Endothelial cell of coronary artery (primary cell): ENCODE measurements around the gene EIF5A. TPM values are rescaled to one million over a fixed set of nuclear protein-coding genes. Genes with fewer than 3 reads are reported as not detected.

Experiments used
- total RNA-seq: library from RNA; depleted of rRNA; stranded (reverse); fragments of >200 nt; gene quantifications from 2 replicates; pipeline ENCODE4 v1.2.3, GENCODE V29; 2014

EIF5A gene
- 734 and 935 TPM in 2 replicates for total RNA-seq

GRCh38 chr17:7306911-7307685, at the start of gene EIF5A:
Gene EIF5A (plus strand): TSS chr17:7307628. CDS start chr17:7309636, 2,008 bp downstream.

DNA sequence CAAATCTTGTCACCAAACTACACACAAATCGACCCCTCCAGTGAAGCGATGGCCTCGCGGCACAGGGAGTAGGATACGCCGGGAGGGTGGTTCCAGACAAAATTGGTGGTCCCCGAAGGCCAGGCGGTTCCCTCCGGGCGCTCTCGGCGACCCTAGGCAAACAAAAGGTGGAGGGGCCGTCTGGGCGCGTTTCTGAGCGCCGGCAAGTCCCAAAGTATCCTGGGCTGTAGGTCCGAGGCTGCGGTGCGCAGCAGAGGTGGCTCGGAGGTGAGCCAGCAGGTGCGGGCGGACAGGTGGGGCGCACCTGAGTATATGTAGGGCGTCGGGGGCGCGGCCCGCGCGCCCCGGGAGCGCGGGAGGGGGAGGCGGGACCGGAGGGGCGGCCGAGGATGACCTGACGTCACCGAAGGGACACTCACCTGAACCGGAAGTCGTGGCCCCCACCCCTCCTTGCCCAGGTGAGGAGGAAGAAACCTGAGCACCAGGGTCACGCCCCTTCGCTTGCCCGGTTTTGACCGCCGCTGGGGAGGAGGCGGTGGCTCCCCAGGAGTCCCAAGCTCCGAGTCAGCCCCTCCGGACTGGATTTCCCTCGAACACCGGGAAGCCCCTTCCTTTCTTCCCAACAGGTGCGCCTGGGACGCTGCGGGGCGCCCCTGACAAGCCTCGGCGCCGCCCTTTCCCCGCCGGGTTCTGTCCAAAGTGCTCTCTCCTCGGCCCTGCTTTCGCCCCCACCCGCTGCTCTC, 45.1 kb upstream of the EIF5A start, which contains the start of gene CLDN7:
CLDN7 (minus strand) TSS at position 287 of the 743 bp plus-strand sequence. CDS start 435 bp downstream, outside the sequence.

DNA sequence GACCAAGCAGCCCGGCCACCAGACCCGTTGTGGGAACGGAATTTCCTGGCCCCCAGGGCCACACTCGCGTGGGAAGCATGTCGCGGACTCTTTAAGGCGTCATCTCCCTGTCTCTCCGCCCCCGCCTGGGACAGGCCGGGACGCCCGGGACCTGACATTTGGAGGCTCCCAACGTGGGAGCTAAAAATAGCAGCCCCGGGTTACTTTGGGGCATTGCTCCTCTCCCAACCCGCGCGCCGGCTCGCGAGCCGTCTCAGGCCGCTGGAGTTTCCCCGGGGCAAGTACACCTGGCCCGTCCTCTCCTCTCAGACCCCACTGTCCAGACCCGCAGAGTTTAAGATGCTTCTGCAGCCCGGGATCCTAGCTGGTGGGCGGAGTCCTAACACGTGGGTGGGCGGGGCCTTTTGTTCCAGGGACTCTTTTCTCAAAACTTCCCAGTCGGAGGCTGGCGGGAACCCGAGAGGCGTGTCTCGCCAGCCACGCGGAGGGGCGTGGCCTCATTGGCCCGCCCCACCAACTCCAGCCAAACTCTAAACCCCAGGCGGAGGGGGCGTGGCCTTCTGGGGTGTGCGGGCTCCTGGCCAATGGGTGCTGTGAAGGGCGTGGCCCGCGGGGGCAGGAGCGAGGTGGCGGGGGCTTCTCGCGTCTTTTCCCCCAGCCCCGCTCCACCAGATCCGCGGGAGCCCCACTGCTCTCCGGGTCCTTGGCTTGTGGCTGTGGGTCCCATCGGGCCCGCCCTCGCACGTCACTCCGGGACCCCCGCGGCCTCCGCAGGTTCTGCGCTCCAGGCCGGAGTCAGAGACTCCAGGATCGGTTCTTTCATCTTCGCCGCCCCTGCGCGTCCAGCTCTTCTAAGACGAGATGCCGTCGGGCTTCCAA, 26.1 kb upstream of the EIF5A start, which contains the start of gene SLC2A4:
SLC2A4 (plus strand) TSS at position 645 of the 879 bp plus-strand sequence; CDS start at position 862, 217 bp downstream.

DNA sequence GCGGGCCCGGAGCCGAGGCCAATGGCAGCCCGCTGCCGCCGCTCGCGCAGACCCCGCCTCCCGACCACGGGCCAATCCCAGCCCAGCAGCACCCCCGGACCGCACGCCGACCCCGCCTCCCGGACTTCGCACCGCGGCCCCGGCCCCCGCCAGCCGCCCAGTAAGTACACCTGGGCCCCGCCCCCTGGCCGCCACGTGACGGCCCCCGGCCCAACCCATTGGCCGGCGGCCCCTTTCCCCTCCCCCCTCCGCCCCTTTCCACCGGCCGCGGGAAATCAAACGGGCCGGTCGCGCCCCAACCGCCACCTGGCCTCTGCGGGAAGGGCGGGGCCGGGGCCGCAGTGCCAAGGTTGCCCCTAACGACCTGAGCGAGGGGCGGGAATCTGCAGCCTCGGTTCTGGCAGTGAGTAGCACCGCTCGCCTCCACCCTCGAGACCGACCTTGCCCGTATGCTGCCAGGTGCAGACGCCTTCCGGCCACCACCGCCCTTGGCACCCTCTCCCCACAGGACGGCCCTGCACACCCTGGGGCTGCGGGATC, 12.7 kb upstream of the EIF5A start, which contains the start of gene YBX2:
YBX2 (minus strand) TSS at position 26 of the 540 bp plus-strand sequence. CDS start 139 bp downstream, outside the sequence.

DNA sequence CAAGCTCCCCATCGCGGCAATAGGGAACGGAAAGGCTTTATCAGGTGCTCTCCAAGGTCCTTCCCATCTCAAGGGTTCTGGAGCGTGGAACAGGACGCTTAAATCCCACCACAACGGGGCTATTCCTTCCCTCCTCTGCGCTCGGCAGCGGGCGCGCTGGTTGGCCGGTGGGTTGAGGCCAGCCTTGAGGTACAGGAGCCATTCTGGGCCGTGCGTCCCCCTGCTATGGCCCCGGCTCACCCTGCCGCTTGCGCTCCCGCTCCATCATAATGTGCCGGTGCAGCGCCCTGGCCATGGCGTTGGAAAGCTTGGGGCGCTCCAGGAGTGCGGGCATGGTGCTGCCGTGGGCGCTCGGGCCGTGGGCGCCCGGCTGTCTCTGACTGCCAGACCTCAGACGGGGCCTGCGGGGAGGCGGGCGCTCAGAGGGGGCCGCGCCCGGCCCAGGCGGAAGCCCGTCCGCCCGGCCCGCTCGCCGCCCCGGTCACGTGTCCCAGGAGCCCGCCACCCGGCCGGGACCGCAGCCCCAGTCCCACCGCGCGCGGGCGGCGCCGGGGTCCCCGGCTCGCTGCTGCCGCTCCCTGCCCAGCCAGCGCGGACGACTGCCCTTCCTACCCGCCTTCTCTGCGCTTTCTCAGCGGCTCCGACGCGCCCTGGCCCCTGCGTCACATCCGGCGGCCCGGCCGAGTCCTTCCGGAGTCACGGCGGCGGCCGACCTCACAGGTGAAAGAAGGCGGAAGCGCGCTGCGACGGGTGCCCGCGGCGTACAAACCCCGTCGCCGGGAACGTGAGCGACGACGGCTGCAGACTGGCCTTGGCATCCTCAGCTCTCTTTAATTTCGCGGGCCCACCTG, 7.5 kb downstream of the EIF5A start, which contains the start of gene GPS2:
GPS2 (minus strand) TSS at position 642 of the 851 bp plus-strand sequence; CDS start at position 334, 308 bp downstream.

DNA sequence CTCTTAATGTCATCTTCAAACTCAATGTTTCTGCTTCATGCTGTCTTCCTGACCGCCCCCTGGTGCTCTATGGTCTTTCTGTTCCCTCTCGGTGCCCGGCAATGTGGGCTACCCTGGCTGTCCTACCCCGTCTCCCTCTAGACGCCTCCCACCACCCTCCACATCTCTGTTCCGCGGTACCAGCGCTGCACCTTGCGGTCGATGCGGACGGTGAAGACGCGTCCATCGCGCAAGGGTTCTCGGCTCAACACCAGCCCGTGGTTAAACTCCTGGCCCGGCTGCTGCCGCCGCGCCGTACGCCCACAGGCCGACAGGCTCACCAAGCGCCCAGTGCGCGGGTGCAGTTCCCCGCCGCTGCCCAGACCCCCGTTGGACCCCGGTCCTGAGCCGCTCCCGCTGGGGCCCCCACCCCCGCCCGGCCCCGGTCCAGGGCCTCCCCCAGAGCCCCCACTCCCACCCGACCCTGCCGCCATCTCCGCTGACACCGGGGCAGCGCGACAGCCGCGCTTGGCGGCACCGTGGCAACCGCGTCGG, 21.5 kb downstream of the EIF5A start, which contains the start of gene NEURL4:
NEURL4 (minus strand) TSS at position 496 of the 534 bp plus-strand sequence; CDS start at position 473, 23 bp downstream.

DNA sequence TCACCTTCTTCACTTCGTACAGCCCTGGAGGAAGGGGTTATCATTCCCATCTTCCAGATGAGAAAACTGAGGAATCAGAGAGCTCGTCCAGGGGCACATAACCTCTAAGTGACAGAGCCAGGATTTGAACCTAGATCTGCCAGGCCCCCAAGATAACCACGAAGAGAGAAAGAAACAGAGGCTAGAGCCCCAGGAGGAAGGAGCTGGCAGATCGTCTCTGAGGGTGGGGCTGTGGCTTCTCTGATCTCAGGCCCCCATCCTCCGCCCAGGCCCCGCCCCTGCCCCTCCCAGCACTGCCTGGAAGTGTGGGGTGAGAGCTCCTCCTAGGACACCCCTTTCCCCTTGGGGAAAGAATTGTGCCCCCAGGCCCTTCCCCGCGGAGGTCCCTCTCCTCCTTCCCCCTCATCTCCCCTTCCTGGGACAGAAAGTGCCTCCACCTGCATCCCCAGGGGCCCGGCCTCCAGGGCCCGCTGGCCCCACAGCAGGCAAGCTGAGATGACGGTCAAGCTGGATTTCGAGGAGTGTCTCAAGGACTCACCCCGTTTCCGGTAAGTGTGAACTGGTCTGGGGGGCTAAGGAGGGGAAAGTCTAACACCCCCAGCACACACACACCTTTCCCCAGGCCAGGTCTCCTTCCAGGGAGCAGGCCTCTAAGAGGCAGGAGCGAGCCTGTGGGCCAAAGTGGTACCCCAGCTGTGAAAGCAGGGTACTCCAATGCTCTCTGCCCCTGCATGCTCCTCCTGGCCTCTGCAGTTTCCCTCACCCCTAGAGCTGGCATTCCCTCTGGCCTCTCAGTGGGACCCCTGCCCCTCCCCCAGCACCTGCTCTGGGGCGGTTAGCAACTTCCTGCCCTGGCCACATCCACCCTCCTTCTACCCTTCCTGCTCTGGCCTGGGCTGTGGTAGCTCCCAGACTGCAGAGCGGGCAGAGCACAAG, 29.1 kb downstream of the EIF5A start, which contains the start of gene ACAP1:
ACAP1 (plus strand) TSS at position 290 of the 936 bp plus-strand sequence; CDS start at position 496, 206 bp downstream.

DNA sequence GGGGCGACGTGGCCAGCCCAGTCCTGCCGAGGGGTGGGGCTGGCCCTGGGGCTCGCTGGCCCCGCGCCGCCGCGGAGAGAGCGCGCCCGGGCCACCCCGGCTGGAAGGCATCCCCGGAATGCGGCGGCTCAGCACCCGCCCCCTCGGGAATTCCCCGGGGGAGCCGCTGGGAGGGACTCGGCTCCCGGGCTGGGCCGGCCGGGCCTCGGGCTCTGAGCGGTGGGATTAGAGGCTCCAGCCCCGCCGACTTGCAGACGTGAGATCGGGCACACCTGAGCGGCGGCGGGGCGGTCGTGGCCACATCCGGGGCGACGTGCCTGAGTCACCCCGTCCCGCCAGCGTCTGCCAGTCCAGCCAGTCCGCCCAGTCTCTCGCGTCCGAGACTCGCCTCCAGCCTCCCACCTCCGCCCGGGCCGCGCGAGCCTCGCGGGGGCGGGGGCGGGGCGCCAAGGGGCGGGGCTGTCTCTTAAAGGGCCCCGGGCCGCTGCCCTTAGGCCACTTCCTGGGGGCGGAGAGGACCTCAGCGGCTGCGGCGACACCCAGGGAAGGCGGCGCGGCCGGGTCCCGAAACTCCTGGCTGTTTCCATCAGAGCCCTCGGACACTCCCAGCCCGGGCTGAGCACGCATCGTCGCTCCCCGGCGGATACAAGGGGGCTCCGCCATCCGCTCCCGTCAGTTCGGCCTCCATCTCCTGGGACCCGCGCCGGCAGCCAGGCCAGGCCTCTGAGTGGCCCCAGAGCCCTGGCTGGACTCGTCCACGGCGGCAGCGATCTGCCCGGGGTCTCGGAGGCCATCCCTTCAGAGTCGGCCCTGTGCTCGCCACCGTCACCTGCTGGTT, 44.5 kb downstream of the EIF5A start, which contains the start of gene KCTD11:
KCTD11 (plus strand) TSS at position 498 of the 838 bp plus-strand sequence.

GRCh38 chr17:7355053-7355452, 47.6 kb downstream of the EIF5A start, which contains the start of gene TMEM95:
Gene TMEM95 (plus strand): TSS chr17:7355156. CDS start chr17:7355205, 49 bp downstream.

Other genes starting within 250 kb of the EIF5A start
- 0.19 and 0.54 TPM in 2 replicates for gene CLEC10A, start 227.4 kb upstream of the EIF5A start, total RNA-seq
- not detected in 2 replicates for gene ASGR2, start 192.8 kb upstream of the EIF5A start, total RNA-seq
- gene ASGR1, start 128.3 kb upstream of the EIF5A start, total RNA-seq = 9.2 TPM in 2 replicates
- gene DLG4, start 87.8 kb upstream of the EIF5A start, total RNA-seq = 10.3 and 23.2 TPM in 2 replicates
- 192 and 322 TPM in 2 replicates for gene ACADVL, start 87.7 kb upstream of the EIF5A start, total RNA-seq
- 37.3 and 41.1 TPM in 2 replicates for gene DVL2, start 73.1 kb upstream of the EIF5A start, total RNA-seq
- 37.7 and 45.1 TPM in 2 replicates for gene PHF23, start 68.2 kb upstream of the EIF5A start, total RNA-seq
- gene GABARAP, start 65.2 kb upstream of the EIF5A start, total RNA-seq = 92.4 and 120 TPM in 2 replicates
- 19.3 and 39.2 TPM in 2 replicates for gene CTDNEP1, start 55.9 kb upstream of the EIF5A start, total RNA-seq
- gene ELP5, start 55.4 kb upstream of the EIF5A start, total RNA-seq = 30.2 and 31.5 TPM in 2 replicates
- gene CLDN7, start 45.1 kb upstream of the EIF5A start, total RNA-seq = 13.4 and 15.9 TPM in 2 replicates
- under 0.01 TPM in 2 replicates for gene SLC2A4, start 25.9 kb upstream of the EIF5A start, total RNA-seq
- not detected in 2 replicates for gene YBX2, start 13.0 kb upstream of the EIF5A start, total RNA-seq
- 26.1 and 27.3 TPM in 2 replicates for gene GPS2, start 7.7 kb downstream of the EIF5A start, total RNA-seq
- 16.6 and 24.9 TPM in 2 replicates for gene NEURL4, start 21.7 kb downstream of the EIF5A start, total RNA-seq
- gene ACAP1, start 28.9 kb downstream of the EIF5A start, total RNA-seq = 0.45 and 0.66 TPM in 2 replicates
- gene KCTD11, start 44.5 kb downstream of the EIF5A start, total RNA-seq = 2.2 and 3.6 TPM in 2 replicates
- not detected in 2 replicates for gene TMEM95, start 47.5 kb downstream of the EIF5A start, total RNA-seq
- under 0.01 and 0.28 TPM in 2 replicates for gene TNK1, start 73.5 kb downstream of the EIF5A start, total RNA-seq
- gene PLSCR3, start 86.9 kb downstream of the EIF5A start, total RNA-seq = 16.8 and 23.6 TPM in 2 replicates
- gene TMEM256, start 96.5 kb downstream of the EIF5A start, total RNA-seq = 86.7 and 102 TPM in 2 replicates
- 2.9 and 5.1 TPM in 2 replicates for gene NLGN2, start 100.2 kb downstream of the EIF5A start, total RNA-seq
- not detected in 2 replicates for gene SPEM1, start 112.7 kb downstream of the EIF5A start, total RNA-seq
- gene SPEM2, start 118.0 kb downstream of the EIF5A start, total RNA-seq = not detected in 2 replicates
- not detected in 2 replicates for gene SPEM3, start 121.2 kb downstream of the EIF5A start, total RNA-seq
- 5.2 and 6.0 TPM in 2 replicates for gene TMEM102, start 127.8 kb downstream of the EIF5A start, total RNA-seq
- gene FGF11, start 131.9 kb downstream of the EIF5A start, total RNA-seq = 0.09 and 0.94 TPM in 2 replicates
- gene CHRNB1, start 137.4 kb downstream of the EIF5A start, total RNA-seq = 4.4 and 6.6 TPM in 2 replicates
- 8.2 and 13.7 TPM in 2 replicates for gene ZBTB4, start 172.0 kb downstream of the EIF5A start, total RNA-seq
- not detected in 2 replicates for gene SLC35G6, start 173.8 kb downstream of the EIF5A start, total RNA-seq
- gene POLR2A, start 176.7 kb downstream of the EIF5A start, total RNA-seq = 79.3 and 81.6 TPM in 2 replicates
- gene TNFSF12, start 241.4 kb downstream of the EIF5A start, total RNA-seq = 6.1 and 10.5 TPM in 2 replicates